ENCODE results near the gene IFI27L1.

DNA sequence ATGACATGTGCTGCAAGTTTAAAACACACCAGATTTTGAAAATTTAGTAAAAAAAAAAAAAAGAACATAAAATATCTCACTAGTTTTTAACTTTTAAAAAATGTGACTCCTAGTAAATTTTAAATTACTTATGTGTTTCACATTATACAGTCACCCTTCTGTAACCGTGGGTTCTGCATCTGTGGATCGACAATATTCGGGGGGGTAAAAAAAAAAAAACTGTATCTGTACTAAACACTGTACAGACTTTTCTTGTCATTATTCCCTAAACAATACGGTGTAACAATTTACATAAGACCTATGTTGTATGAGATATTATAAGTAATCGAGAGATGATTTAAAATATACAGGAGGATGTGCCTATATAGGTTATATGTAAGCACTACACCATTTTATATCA is 3.3 kb upstream of the IFI27L1 start:
- TF ChIP-seq, protein P1, sequence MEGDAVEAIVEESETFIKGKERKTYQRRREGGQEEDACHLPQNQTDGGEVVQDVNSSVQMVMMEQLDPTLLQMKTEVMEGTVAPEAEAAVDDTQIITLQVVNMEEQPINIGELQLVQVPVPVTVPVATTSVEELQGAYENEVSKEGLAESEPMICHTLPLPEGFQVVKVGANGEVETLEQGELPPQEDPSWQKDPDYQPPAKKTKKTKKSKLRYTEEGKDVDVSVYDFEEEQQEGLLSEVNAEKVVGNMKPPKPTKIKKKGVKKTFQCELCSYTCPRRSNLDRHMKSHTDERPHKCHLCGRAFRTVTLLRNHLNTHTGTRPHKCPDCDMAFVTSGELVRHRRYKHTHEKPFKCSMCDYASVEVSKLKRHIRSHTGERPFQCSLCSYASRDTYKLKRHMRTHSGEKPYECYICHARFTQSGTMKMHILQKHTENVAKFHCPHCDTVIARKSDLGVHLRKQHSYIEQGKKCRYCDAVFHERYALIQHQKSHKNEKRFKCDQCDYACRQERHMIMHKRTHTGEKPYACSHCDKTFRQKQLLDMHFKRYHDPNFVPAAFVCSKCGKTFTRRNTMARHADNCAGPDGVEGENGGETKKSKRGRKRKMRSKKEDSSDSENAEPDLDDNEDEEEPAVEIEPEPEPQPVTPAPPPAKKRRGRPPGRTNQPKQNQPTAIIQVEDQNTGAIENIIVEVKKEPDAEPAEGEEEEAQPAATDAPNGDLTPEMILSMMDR (IDR thresholded peaks at IDR 0.05), result no peak
- TF ChIP-seq POLR2A (IDR thresholded peaks at IDR 0.05), result no peak
